GM12872 (cell line): ENCODE results near the gene PAK4.

Experiments used
- TF ChIP-seq, protein P1 (sequence below): IDR thresholded peaks from 3 replicates; pipeline ENCODE4 v1.5.1; 2011; ENCODE audit warnings: low read depth, mild to moderate bottlenecking, low read length, moderate library complexity; ENCODE audit not compliant: insufficient read depth

Gene PAK4

DNA sequence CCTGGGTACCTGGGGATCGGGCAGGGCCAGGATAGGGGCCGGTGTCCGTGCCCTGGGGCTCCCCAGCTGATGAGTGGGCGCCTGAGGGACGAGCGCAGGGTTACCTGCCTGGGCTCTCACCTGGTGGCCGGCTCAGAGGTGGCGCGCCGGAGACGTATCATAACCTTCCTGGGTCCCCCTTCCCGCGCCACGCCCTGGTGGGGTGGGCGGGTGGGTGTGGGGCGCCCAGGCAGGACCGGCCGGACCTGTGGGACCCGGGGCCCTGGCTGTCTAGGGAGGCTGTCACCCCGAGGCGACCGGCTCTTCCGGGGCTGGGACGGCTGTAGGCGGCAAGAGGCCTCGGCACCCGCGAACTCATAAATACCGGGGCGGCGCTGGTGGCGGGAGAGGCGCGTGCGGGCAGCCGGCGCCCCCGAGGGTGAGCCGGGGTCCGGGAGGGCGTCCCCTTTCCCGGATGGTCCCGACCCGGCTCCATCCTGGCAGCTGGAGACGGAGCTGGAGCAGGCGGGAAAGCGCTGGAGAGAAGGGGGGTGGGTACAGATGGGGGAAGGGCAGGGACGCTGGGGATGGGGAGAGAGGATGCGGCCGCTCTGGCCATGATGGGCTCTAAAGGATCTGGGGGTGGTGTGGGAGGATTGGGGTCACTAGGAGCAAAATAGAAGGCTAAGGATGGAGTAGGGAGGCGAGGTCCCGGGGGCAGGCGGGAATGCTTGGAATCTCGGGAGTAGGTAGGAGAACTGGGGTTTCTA, 41.4 kb upstream of the PAK4 start, which contains the start of gene ACP7:
Gene ACP7, plus strand, starts transcription at position 386 of the 749 bp plus-strand sequence. CDS start 902 bp downstream, outside the sequence.
- TF ChIP-seq, protein P1, sequence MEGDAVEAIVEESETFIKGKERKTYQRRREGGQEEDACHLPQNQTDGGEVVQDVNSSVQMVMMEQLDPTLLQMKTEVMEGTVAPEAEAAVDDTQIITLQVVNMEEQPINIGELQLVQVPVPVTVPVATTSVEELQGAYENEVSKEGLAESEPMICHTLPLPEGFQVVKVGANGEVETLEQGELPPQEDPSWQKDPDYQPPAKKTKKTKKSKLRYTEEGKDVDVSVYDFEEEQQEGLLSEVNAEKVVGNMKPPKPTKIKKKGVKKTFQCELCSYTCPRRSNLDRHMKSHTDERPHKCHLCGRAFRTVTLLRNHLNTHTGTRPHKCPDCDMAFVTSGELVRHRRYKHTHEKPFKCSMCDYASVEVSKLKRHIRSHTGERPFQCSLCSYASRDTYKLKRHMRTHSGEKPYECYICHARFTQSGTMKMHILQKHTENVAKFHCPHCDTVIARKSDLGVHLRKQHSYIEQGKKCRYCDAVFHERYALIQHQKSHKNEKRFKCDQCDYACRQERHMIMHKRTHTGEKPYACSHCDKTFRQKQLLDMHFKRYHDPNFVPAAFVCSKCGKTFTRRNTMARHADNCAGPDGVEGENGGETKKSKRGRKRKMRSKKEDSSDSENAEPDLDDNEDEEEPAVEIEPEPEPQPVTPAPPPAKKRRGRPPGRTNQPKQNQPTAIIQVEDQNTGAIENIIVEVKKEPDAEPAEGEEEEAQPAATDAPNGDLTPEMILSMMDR = no peak

DNA sequence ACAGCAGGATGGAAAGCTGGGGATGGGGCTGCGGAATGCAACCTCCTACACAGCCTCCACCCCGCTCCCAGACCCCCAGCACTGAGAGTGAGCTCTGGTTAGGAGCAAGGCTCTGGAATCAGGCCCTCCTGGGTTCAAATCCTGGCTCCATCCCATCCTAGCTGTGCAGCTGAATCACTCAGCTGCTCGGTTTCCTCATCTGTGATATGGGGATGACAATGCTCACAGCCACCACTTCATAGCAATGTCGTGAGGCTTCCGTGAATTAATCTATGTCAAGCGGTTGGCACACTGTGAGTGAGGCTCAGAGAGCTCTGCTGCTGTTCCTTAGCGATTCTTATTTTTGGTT, 40.9 kb upstream of the PAK4 start:
- TF ChIP-seq, protein P1 = no peak

DNA sequence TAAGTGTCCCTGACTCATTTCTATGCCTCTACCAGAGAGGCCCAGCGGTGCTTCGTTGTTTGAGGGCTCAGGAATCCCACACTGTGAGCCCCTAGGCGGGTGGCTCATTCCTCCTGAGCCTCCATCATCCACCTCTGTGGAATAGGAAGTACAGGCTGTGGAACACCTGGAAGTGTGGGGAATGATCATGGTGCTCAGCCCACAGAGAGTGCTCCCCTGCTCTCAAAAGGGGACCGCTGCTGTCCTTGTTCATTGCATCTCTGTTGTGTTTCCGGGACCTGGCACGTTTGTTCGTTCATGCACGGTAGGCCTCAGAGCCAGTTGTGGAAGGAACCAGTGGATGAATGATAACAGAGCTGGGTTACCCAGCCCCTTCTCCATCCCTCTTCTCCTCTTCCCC, 40.2 kb upstream of the PAK4 start:
- TF ChIP-seq, protein P1 = no peak

DNA sequence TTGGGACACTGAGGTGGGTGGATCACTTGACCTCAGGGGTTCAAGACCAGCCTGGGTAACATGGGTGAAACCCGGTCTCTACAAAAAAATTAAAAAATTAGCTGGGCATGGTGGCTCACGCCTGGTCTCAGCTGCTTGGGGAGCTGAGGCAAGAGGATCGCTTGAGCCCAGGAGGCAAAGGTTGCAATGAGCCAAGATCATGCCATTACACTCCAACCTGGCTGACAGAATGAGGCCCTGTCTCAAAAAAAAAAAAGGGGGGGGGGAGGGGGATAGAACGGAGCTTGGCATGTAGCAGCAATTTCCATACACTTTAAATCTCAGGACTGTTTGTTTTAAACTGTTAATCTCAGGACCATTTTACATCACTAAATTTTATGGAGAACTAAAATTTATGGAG, 39.2 kb upstream of the PAK4 start:
- TF ChIP-seq, protein P1 = no peak

DNA sequence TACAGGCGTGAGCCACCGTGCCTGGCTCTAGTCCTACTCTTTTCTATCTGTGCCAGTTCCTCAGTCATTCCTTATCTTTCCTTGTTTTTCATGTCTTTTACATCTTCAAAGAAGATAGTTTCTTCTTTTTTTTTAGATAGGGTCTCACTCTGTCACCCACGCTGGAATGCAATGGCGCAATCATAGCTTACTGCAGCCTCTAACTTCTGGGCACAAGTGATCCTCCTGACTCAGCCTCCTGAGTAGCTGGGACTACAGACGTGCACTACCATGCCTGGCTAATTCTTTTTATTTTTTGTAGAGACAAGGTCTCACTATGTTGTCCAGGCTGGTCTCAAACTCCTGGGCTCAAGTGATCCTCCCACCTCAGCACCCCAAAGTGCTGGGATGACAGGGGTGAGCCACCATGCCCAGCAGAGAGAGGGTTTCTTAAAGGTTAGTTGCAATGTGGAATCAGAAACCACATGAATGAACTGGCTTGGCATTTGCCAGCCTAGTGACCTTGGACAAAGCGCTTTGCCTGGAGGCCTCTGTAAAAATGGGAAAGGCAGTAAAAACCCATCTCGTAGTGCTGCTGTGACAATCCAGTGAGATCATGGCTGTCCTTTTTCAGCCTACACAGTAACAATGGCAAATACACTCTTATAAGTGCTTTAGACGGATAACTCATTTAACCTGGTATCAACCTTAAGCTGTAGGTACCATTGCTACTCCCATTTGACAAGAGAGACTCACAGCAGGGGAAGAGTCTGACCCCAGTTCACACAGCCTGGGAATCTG, 37.5 kb upstream of the PAK4 start:
- TF ChIP-seq, protein P1 = no peak

DNA sequence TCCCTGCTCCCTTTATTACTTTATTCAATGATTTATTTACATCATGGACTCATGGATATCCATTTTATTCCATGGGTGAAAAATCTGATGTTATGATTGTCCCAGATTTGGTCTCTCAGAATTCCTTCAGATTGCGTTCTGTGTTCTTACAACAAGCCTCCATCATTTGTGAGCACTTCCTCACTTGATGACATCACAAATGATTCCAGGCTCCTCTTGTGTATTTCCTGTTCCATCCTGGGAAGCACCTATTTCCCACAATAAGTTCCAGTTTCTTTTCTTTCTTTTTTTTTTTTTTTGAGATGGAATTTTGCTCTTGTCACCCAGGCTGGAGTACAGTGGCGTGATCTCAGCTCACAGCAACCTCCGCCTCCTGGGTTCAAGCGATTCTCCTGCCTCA, 34.7 kb upstream of the PAK4 start:
- TF ChIP-seq, protein P1 = no peak

DNA sequence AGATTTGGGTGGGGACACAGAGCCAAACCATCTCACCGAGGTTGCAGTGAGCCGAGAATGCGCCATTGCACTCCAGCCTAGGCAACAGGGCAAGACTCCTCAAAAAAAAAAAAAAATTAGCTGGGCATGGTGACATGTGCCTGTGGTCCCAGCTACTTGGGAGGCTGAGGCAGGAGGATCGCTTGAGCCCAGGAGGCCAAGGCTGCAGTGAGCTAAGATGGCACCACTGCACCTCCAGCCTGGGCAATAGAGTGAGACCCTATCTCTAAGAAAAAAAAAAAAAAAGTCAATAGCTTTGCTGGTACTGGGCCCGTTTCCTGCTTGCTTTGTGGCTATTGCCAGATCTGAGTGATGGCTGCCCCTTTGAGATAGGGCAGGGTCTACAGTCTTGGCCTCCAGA, 28.3 kb upstream of the PAK4 start:
- TF ChIP-seq, protein P1 = no peak
